Parathyroid adenoma (tissue), 2 donors: Measurements from ENCODE around the gene LMBR1L.

Experiments used
- H2AFZ ChIP-seq: fragments of 300-600 bp; sonication (generic); one replicate; pipeline ENCODE4 v1.7.0; 2017; ENCODE audit warnings: antibody characterized with exemption, mild to moderate bottlenecking
- H3K27ac ChIP-seq: fragments of 300-600 bp; sonication (generic); one replicate; pipeline ENCODE4 v1.7.0; 2017
- H3K27me3 ChIP-seq: fragments of 300-600 bp; sonication (generic); one replicate; pipeline ENCODE4 v1.7.0; 2017; ENCODE audit warnings: low read length; ENCODE audit not compliant: control insufficient read depth, insufficient read depth
- H3K36me3 ChIP-seq: fragments of 300-600 bp; sonication (generic); one replicate; pipeline ENCODE4 v1.7.0; 2017; ENCODE audit warnings: low read length; ENCODE audit not compliant: control insufficient read depth, insufficient read depth
- H3K4me1 ChIP-seq: fragments of 300-600 bp; sonication (generic); one replicate; pipeline ENCODE4 v1.7.0; 2017; ENCODE audit warnings: control low read depth
- H3K4me2 ChIP-seq: fragments of 300-600 bp; sonication (generic); one replicate; pipeline ENCODE4 v1.7.0; 2017; ENCODE audit warnings: low read length
- H3K4me3 ChIP-seq: fragments of 300-600 bp; sonication (generic); one replicate; pipeline ENCODE4 v1.7.0; 2017; ENCODE audit warnings: low read depth, low read length
- H3K79me2 ChIP-seq: fragments of 300-600 bp; sonication (generic); one replicate; pipeline ENCODE4 v1.7.0; 2017; ENCODE audit warnings: control low read depth
- H3K9ac ChIP-seq: fragments of 300-600 bp; sonication (generic); one replicate; pipeline ENCODE4 v1.7.0; 2017; ENCODE audit warnings: mild to moderate bottlenecking
- H3K9me3 ChIP-seq: fragments of 300-600 bp; sonication (generic); one replicate; pipeline ENCODE4 v1.7.0; 2017; ENCODE audit warnings: low read length; ENCODE audit not compliant: control insufficient read depth
- TF ChIP-seq, protein P1 (sequence below): fragments of 300-600 bp; sonication (generic); IDR thresholded peaks from one replicate; pipeline ENCODE4 v1.7.0; 2017; ENCODE audit warnings: antibody characterized with exemption, mild to moderate bottlenecking
- donor health status: primary hyperparathyroidism.

LMBR1L gene

GRCh38 chr12:49050507-49051372 lies 59.9 kb downstream of the LMBR1L start:
- Histone ChIP-seq H3K4me1 (no peaks in the 10 kb centered on the region), H3K27me3 (no peaks in the 10 kb centered on the region), H3K9me3 (no peaks in the 10 kb centered on the region), H3K36me3 (no peaks in the 10 kb centered on the region), H3K79me2 (peaks cover 24% of the 10 kb centered on the region), H3K4me2 (no peak overlapping the region), H3K9ac (no peak overlapping the region), H2AFZ (no peak overlapping the region), H3K27ac (no peak overlapping the region), H3K4me3 (no peak overlapping the region)
- TF ChIP-seq, protein P1, sequence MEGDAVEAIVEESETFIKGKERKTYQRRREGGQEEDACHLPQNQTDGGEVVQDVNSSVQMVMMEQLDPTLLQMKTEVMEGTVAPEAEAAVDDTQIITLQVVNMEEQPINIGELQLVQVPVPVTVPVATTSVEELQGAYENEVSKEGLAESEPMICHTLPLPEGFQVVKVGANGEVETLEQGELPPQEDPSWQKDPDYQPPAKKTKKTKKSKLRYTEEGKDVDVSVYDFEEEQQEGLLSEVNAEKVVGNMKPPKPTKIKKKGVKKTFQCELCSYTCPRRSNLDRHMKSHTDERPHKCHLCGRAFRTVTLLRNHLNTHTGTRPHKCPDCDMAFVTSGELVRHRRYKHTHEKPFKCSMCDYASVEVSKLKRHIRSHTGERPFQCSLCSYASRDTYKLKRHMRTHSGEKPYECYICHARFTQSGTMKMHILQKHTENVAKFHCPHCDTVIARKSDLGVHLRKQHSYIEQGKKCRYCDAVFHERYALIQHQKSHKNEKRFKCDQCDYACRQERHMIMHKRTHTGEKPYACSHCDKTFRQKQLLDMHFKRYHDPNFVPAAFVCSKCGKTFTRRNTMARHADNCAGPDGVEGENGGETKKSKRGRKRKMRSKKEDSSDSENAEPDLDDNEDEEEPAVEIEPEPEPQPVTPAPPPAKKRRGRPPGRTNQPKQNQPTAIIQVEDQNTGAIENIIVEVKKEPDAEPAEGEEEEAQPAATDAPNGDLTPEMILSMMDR, result no peak

DNA sequence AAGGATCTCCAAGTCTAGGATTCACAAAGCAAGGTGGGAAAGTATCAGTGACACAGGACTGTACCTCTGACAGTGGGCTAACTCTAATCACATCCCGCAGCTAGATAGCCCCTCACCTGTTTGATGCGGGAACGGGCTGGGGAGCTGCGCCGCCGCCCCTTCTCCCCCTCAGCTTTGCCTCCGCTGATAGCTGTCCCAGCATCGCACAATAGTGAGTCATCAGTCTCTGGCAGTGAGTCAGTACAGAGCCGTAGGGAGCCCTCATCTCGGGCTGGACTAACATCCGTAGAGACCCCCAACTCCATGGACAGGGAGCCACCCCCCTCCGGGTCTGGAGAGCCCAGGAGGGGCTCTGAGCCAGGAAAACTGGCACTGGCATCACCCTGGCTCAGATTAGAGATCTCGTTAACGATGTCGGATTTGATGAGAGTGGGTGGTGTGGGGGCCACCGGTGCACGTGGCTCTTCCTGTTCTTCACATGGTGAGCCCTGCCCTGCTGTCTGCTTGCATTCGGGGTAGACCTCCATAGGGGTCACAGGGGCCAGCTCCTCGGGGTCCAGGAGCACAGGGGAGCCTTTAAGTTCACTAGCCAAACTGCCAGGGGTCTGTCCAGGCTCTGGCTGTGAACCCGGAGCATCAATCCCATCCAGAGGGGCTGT lies 61.0 kb downstream of the LMBR1L start:
- no peaks in the 10 kb centered on the region for H3K36me3 ChIP-seq
- H3K4me3 ChIP-seq, result no peak overlapping the region
- H3K27me3 ChIP-seq, result no peaks in the 10 kb centered on the region
- TF ChIP-seq, protein P1, result no peak
- H2AFZ ChIP-seq, result no peak overlapping the region
- H3K9ac ChIP-seq, result no peak overlapping the region
- no peak overlapping the region for H3K27ac ChIP-seq
- no peak overlapping the region for H3K4me2 ChIP-seq
- no peaks in the 10 kb centered on the region for H3K4me1 ChIP-seq
- H3K9me3 ChIP-seq, result no peaks in the 10 kb centered on the region
- H3K79me2 ChIP-seq, result peaks cover 14% of the 10 kb centered on the region

DNA sequence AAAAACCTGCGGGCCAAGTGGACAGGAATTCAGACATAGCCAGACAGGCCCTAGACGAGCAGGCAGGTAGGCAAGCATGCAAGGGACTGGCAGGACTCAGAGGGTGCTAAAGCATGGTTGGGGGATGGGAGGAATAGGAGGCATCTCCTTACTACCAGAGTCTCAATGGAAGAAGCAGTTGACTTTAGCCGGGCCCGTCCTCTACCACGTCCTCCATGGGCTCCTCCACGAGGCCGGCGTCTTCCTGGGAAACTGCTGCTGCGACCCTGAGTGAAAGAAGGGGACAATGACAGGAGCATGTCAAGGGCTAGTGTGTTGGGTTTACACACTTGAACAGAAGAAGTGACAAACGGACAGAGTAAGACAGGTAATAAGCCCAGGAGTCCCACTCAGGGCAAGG lies 61.7 kb downstream of the LMBR1L start:
- Histone ChIP-seq H3K79me2 (peaks cover 10% of the 10 kb centered on the region), H3K4me2 (no peak overlapping the region), H3K4me3 (no peak overlapping the region), H3K9me3 (no peaks in the 10 kb centered on the region), H3K36me3 (no peaks in the 10 kb centered on the region), H3K27ac (no peak overlapping the region), H3K27me3 (no peaks in the 10 kb centered on the region), H2AFZ (no peak overlapping the region), H3K9ac (no peak overlapping the region), H3K4me1 (no peaks in the 10 kb centered on the region)
- TF ChIP-seq, protein P1, result no peak
